Lung (tissue), 12 donors: ENCODE data around the gene TIPRL. TPM values are rescaled to one million over a fixed set of nuclear protein-coding genes. Genes with fewer than 3 reads are reported as not detected.

ENCODE experiments used
- ATAC-seq: fragments of 200-7000 bp; cut with Tn5 transposase; one replicate; pipeline ENCODE4 v1.9.1; 2020; ENCODE audit warnings: moderate number of reproducible peaks; ENCODE audit not compliant: insufficient read depth, low FRiP score
- DNase-seq, 3 donors: peaks; one replicate each; pipeline ENCODE4 v3.0.0-alpha.2; 2013 to 2017
- H3K27ac ChIP-seq, 2 donors: one replicate each; pipeline ENCODE4 v1.5.1; 2013; ENCODE audit warnings: mild to moderate bottlenecking in 2 of 2, moderate library complexity in 2 of 2, control low read depth in 1 of 2, inconsistent platforms in 1 of 2, low read depth in 1 of 2, low read length in 1 of 2
- H3K27me3 ChIP-seq, 3 donors: one replicate each; pipeline ENCODE4 v1.5.1; 2013; ENCODE audit warnings: low read length in 2 of 3; ENCODE audit not compliant: control insufficient read depth in 3 of 3, insufficient read depth in 3 of 3
- H3K36me3 ChIP-seq, 4 donors: one replicate each; pipeline ENCODE4 v1.5.1; 2013; ENCODE audit warnings: low read length in 4 of 4, mild to moderate bottlenecking in 1 of 4, moderate library complexity in 1 of 4; ENCODE audit not compliant: control insufficient read depth in 4 of 4, insufficient read depth in 4 of 4
- H3K4me1 ChIP-seq, 5 donors: one replicate each; pipeline ENCODE4 v1.5.1; 2013; ENCODE audit warnings: low read length in 5 of 5, mild to moderate bottlenecking in 2 of 5, moderate library complexity in 1 of 5; ENCODE audit not compliant: control insufficient read depth in 5 of 5, insufficient read depth in 5 of 5
- H3K4me3 ChIP-seq: one replicate; pipeline ENCODE4 v1.5.1; 2013; ENCODE audit warnings: mild to moderate bottlenecking, control low read depth, moderate library complexity
- H3K9ac ChIP-seq, 2 donors: one replicate each; pipeline ENCODE4 v1.5.1; 2013; ENCODE audit warnings: low read length in 2 of 2, control low read depth in 1 of 2; ENCODE audit not compliant: insufficient read depth in 1 of 2
- H3K9me3 ChIP-seq, 4 donors: one replicate each; pipeline ENCODE4 v1.5.1; 2013; ENCODE audit warnings: low read length in 3 of 4, mild to moderate bottlenecking in 1 of 4, moderate library complexity in 1 of 4; ENCODE audit not compliant: control insufficient read depth in 4 of 4, insufficient read depth in 3 of 4
- CTCF ChIP-seq: IDR thresholded peaks from 2 replicates; pipeline ENCODE4 v1.5.1; 2012; ENCODE audit warnings: mild to moderate bottlenecking; ENCODE audit errors: control extremely low read depth, extremely low read depth
- whole genome bisulfite sequencing, 2 donors: extraction: QIAGEN DNeasy Blood & Tissue Kit; methylation state at CpG; one replicate each; pipeline ENCODE4 v1.1.7; 2013; 5-methylcytosine and 5-hydroxymethylcytosine counted together
- polyA plus RNA-seq, 2 donors: library from polyadenylated mRNA; stranded (reverse); fragments of 200-250 nt; gene quantifications; one replicate each; pipeline ENCODE4 v1.2.1, GENCODE V29; 2013
- total RNA-seq, 2 donors: library from RNA; depleted of rRNA in 1 of 2; stranded (reverse); fragments of >200 nt in 1 of 2; gene quantifications; one replicate each; pipeline ENCODE4 v1.2.1, GENCODE V29; 2014 to 2021
- donor health status: control.
- donor health status: control.
- donor health status: Bipolar disorder and iron deficiency.
- donor health status: healthy.
- donor health status: DM: yes; HTN: yes; CAD: no.

The TIPRL gene
- total and polyA plus RNA-seq, 4 donors: 14.2 to 38.4 (median 21.8) TPM

- H3K9ac ChIP-seq: no peak overlapping the region
- ATAC-seq (no peak), DNase-seq (no peak)
- WGBS, 2 donors: 53 to 68% methylated on average over 3 of the region's 5 CpGs
- no peaks in the 10 kb centered on the region for H3K36me3 ChIP-seq
- no peaks in the 10 kb centered on the region for H3K27me3 ChIP-seq
- no peak for TF ChIP-seq CTCF
- no peak overlapping the region for H3K4me3 ChIP-seq
- H3K4me1 ChIP-seq: peaks cover 0 to under 1% (median 0%) of the 10 kb centered on the region in 5 donors
- no peaks in the 10 kb centered on the region for H3K9me3 ChIP-seq
- no peak overlapping the region for H3K27ac ChIP-seq
Observed at GRCh38 chr1:168146160-168146539, 32.6 kb upstream of the TIPRL start.

DNA sequence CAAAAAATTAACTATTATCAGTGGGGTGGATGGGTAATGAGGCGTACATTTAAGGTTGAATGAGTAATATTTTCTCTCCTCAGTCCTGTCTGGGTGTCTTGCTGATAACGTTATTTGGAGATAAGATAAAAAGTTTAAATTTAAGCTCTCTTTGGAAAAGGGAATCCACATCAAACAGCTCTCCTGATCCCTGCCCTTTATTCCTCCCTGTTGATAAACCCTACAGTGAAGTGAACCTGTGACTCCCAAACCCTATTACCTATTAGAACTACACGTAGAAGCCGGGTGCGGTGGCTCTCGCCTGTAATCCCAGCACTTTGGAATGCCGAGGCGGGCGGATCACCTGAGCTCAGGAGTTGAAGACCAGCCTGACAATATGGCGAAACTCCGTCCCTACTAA is 32.1 kb upstream of the TIPRL start:
- DNase-seq (no peak), ATAC-seq (no peak)
- Histone ChIP-seq H3K36me3 (no peaks in the 10 kb centered on the region), H3K27ac (no peak overlapping the region), H3K4me3 (no peak overlapping the region), H3K9ac (no peak overlapping the region), H3K27me3 (no peaks in the 10 kb centered on the region), H3K9me3 (no peaks in the 10 kb centered on the region), H3K4me1 (peaks cover 0 to 4% (median 0%) of the 10 kb centered on the region in 5 donors)
- TF ChIP-seq CTCF: no peak
- 83 to 89% methylated on average over 11 of the region's 11 CpGs for WGBS, 2 donors

- no peaks in the 10 kb centered on the region for H3K36me3 ChIP-seq
- H3K9me3 ChIP-seq: no peaks in the 10 kb centered on the region
- no peak overlapping the region for H3K9ac ChIP-seq
- DNase-seq: peak in 2 of 3 donors; percentile 16 to 33
- no peak overlapping the region for H3K4me3 ChIP-seq
- no peak for ATAC-seq
- H3K27me3 ChIP-seq: no peaks in the 10 kb centered on the region
- TF ChIP-seq CTCF: no peak
- WGBS, 2 donors: 32 to 59% methylated on average over 4 of the region's 4 CpGs
- H3K4me1 ChIP-seq: peaks cover 0 to 4% (median 0%) of the 10 kb centered on the region in 5 donors
- no peak overlapping the region for H3K27ac ChIP-seq
Observed at GRCh38 chr1:168148916-168149315, 29.8 kb upstream of the TIPRL start.

GRCh38 chr1:168150283-168150682 is 28.5 kb upstream of the TIPRL start:
- ATAC-seq (no peak), DNase-seq (no peak)
- no peak overlapping the region for H3K9ac ChIP-seq
- H3K27me3 ChIP-seq: no peaks in the 10 kb centered on the region
- no peaks in the 10 kb centered on the region for H3K36me3 ChIP-seq
- H3K9me3 ChIP-seq: no peaks in the 10 kb centered on the region
- no peak for TF ChIP-seq CTCF
- 70 to 98% methylated on average over 1 of the region's 1 CpG for WGBS, 2 donors
- H3K4me1 ChIP-seq: peaks cover 0 to 4% (median 0%) of the 10 kb centered on the region in 5 donors
- H3K4me3 ChIP-seq: no peak overlapping the region
- H3K27ac ChIP-seq: no peak overlapping the region
